HepG2 (cell line): ENCODE results near the gene VWA1. TPM values are rescaled to one million over a fixed set of nuclear protein-coding genes. Genes with fewer than 3 reads are reported as not detected.

Source experiments
- BCL6 ChIP-seq: IDR thresholded peaks from 2 replicates; pipeline ENCODE4 v1.6.1; 2016; ENCODE audit warnings: missing genetic modification reagents, missing compliant biosample characterization
- CENPX ChIP-seq: sonication (generic); formaldehyde crosslinking; IDR thresholded peaks from 2 replicates; pipeline ENCODE4 v1.9.0; 2021; ENCODE audit warnings: mild to moderate bottlenecking, missing genetic modification reagents, moderate library complexity
- ETV6 ChIP-seq: sonication (generic); formaldehyde crosslinking; conservative IDR thresholded peaks from 2 replicates; pipeline ENCODE4 v1.4.0; 2020; ENCODE audit warnings: missing genetic modification reagents
- GFI1 ChIP-seq: sonication (generic); formaldehyde crosslinking; IDR thresholded peaks from 2 replicates; pipeline ENCODE4 v1.5.0; 2020; ENCODE audit warnings: missing genetic modification reagents, mild to moderate bottlenecking, borderline replicate concordance
- HMGXB3 ChIP-seq: sonication (generic); formaldehyde crosslinking; IDR thresholded peaks from 2 replicates; pipeline ENCODE4 v1.4.0; 2020; ENCODE audit warnings: missing genetic modification reagents, borderline replicate concordance
- JDP2 ChIP-seq: sonication (generic); formaldehyde crosslinking; IDR thresholded peaks from 2 replicates; pipeline ENCODE4 v1.8.1; 2022; ENCODE audit warnings: missing genetic modification reagents, borderline replicate concordance
- KDM2A ChIP-seq: sonication (generic); formaldehyde crosslinking; IDR thresholded peaks from 2 replicates; pipeline ENCODE4 v1.4.0; 2020; ENCODE audit warnings: low read depth, missing genetic modification reagents, borderline replicate concordance
- KDM5B ChIP-seq: sonication (generic); formaldehyde crosslinking; IDR thresholded peaks from 2 replicates; pipeline ENCODE4 v1.4.0; 2020; ENCODE audit warnings: missing genetic modification reagents, mild to moderate bottlenecking, borderline replicate concordance
- LCORL ChIP-seq, 2 experiments: fragments of 450-650 bp in 1 of 2; sonication (generic) in 1 of 2; formaldehyde crosslinking in 1 of 2; IDR thresholded peaks; 2 replicates each; pipeline versions ENCODE4 v1.5.0 to v1.6.1; 2017 to 2020; ENCODE audit warnings: antibody characterized with exemption in 1 of 2, missing genetic modification reagents in 1 of 2
- NONO ChIP-seq, 2 experiments: fragments of 450-650 bp in 1 of 2; sonication (generic) in 1 of 2; formaldehyde crosslinking in 1 of 2; IDR thresholded peaks in 1 of 2; conservative IDR thresholded peaks in 1 of 2; 2 replicates each; pipeline versions ENCODE4 v1.6.1 to v1.8.0; 2017 to 2022; ENCODE audit warnings: mild to moderate bottlenecking in 1 of 2, missing genetic modification reagents in 1 of 2, moderate library complexity in 1 of 2
- PHF8 ChIP-seq: sonication (generic); formaldehyde crosslinking; IDR thresholded peaks from 2 replicates; pipeline ENCODE4 v1.5.0; 2020; ENCODE audit warnings: missing genetic modification reagents
- POLR2G ChIP-seq: fragments of 200-400 bp; formaldehyde crosslinking; IDR thresholded peaks from 2 replicates; pipeline ENCODE4 v1.6.1; 2018; ENCODE audit warnings: mild to moderate bottlenecking, low read depth, low read length, moderate library complexity
- RFXANK ChIP-seq: IDR thresholded peaks from 2 replicates; pipeline ENCODE4 v1.6.1; 2016
- SMAD9 ChIP-seq: sonication (generic); formaldehyde crosslinking; IDR thresholded peaks from 2 replicates; pipeline ENCODE4 v1.5.1; 2020; ENCODE audit warnings: mild to moderate bottlenecking, missing genetic modification reagents
- SP1 ChIP-seq, 2 experiments: fragments of 450-650 bp in 1 of 2; sonication (generic) in 1 of 2; formaldehyde crosslinking in 1 of 2; IDR thresholded peaks; 2 replicates each; pipeline versions ENCODE4 v1.4.0 to v1.6.1; 2016 to 2020; ENCODE audit warnings: missing genetic modification reagents in 1 of 2
- TGIF2 ChIP-seq: IDR thresholded peaks from 2 replicates; pipeline ENCODE4 v1.6.1; 2016; ENCODE audit warnings: control low read depth, missing compliant biosample characterization
- TOE1 ChIP-seq: sonication (generic); formaldehyde crosslinking; IDR thresholded peaks from 2 replicates; pipeline ENCODE4 v1.4.0; 2020; ENCODE audit warnings: mild to moderate bottlenecking, missing genetic modification reagents
- XRCC5 ChIP-seq: fragments of 200-400 bp; formaldehyde crosslinking; optimal IDR thresholded peaks from 2 replicates; pipeline ENCODE3; 2017; ENCODE audit warnings: mild to moderate bottlenecking, low read length
- ZFY ChIP-seq: sonication (generic); formaldehyde crosslinking; IDR thresholded peaks from 2 replicates; pipeline ENCODE4 v1.4.0; 2020; ENCODE audit warnings: missing genetic modification reagents
- ZKSCAN8 ChIP-seq: IDR thresholded peaks from 2 replicates; pipeline ENCODE4 v1.6.1; 2016; ENCODE audit warnings: borderline replicate concordance, missing genetic modification reagents, missing compliant biosample characterization
- ZNF136 ChIP-seq: sonication (generic); formaldehyde crosslinking; IDR thresholded peaks from 2 replicates; pipeline ENCODE4 v1.8.1; 2022; ENCODE audit warnings: low read depth, mild to moderate bottlenecking, moderate library complexity, missing genetic modification reagents
- ZNF230 ChIP-seq: sonication (generic); formaldehyde crosslinking; IDR thresholded peaks from 2 replicates; pipeline ENCODE4 v1.4.0; 2020; ENCODE audit warnings: mild to moderate bottlenecking, missing genetic modification reagents
- ZNF501 ChIP-seq: sonication (generic); formaldehyde crosslinking; IDR thresholded peaks from 2 replicates; pipeline ENCODE4 v1.5.1; 2020; ENCODE audit warnings: mild to moderate bottlenecking, moderate library complexity, missing genetic modification reagents
- ZNF772 ChIP-seq: sonication (generic); formaldehyde crosslinking; IDR thresholded peaks from 2 replicates; pipeline ENCODE4 v1.5.0; 2020; ENCODE audit warnings: mild to moderate bottlenecking, missing genetic modification reagents
- ZNF788 ChIP-seq: sonication (generic); formaldehyde crosslinking; IDR thresholded peaks from 2 replicates; pipeline ENCODE4 v1.5.0; 2020; ENCODE audit warnings: mild to moderate bottlenecking, missing genetic modification reagents, borderline replicate concordance
- polyA plus RNA-seq, 8 experiments: library from polyadenylated mRNA; depleted of rRNA in 3 of 8; stranded (reverse) in 7 of 8; unstranded in 1 of 8; fragments of >200 nt; fragmentation: Illumina TruSeq in 4 of 8; extraction: Trizol in 4 of 8; gene quantifications; 2 replicates each; pipeline versions ENCODE4 v1.2.1 to v1.2.3, GENCODE V29; 2011 to 2016; ENCODE audit warnings: low read depth in 4 of 8, missing spikeins in 1 of 8, mixed read lengths in 1 of 8; ENCODE audit not compliant: insufficient read depth in 1 of 8
- total RNA-seq, 5 experiments: library from RNA; depleted of rRNA; stranded (reverse); fragments of >200 nt; fragmentation: Illumina TruSeq; extraction: Trizol; gene quantifications; 2 replicates each; pipeline ENCODE4 v1.2.3, GENCODE V29; 2016; ENCODE audit warnings: low read depth in 1 of 5

Gene VWA1
- total and polyA plus RNA-seq, 2 of the 13 experiments (the other 11 are each of a cell fraction or from before 2014, with no cell fraction given) = 40.9 to 57.5 TPM

GRCh38 chr1:1430114-1430982 is 5.1 kb upstream of the VWA1 start (continued):
- TF ChIP-seq ZNF772 (peak; percentile 57; the same call in 1 of the 2 replicates), PHF8 (CRISPR knock-in tag) (peak; percentile 66), ZNF136 (CRISPR knock-in tag) (0 out of 2 replicates have a peak, but pooled peaks have one; percentile 58), XRCC5 (peak; percentile 66), KDM2A (CRISPR knock-in tag) (peak; percentile 95; the same call in 1 of the 2 replicates), CENPX (CRISPR knock-in tag) (no peak), ZFY (CRISPR knock-in tag) (peak; percentile 79), TOE1 (no peak), NONO (IDR thresholded peaks at IDR 0.05) (no peak), NONO (CRISPR knock-in tag; conservative IDR thresholded peaks at IDR 0.05) (peak; percentile 67), ZNF788 (0 out of 2 replicates have a peak, but pooled peaks have one; percentile 39), ZNF230 (CRISPR knock-in tag) (no peak), POLR2G (peak; percentile 81), LCORL (IDR thresholded peaks at IDR 0.05) (no peak), LCORL (CRISPR knock-in tag; IDR thresholded peaks at IDR 0.05) (peak; percentile 30; the same call in 1 of the 2 replicates), TGIF2 (CRISPR knock-in tag) (peak; percentile 51; the same call in 1 of the 2 replicates), ETV6 (CRISPR knock-in tag) (no peak), JDP2 (CRISPR knock-in tag) (no peak), ZKSCAN8 (CRISPR knock-in tag) (no peak; the same call in 1 of the 2 replicates), RFXANK (no peak), KDM5B (peak; percentile 56; the same call in 1 of the 2 replicates), SP1 (IDR thresholded peaks at IDR 0.05) (no peak), SP1 (CRISPR knock-in tag; IDR thresholded peaks at IDR 0.05) (no peak), SMAD9 (CRISPR knock-in tag) (no peak), ZNF501 (peak; percentile 51; the same call in 1 of the 2 replicates), GFI1 (peak; percentile 6; the same call in 1 of the 2 replicates), HMGXB3 (CRISPR knock-in tag) (peak; percentile 32; the same call in 1 of the 2 replicates), BCL6 (CRISPR knock-in tag) (peak; percentile 27; the same call in 1 of the 2 replicates)
